Mesenchymal stem cell (in vitro differentiated cells and primary cell): Measurements from ENCODE around the gene CCNI.
A peak's percentile ranks its signal among the peaks of the same experiment; 100 is the strongest.
"Not testable (repeated sequence)": the region's sequence is repeated elsewhere in the genome, so short reads cannot be mapped to it uniquely, and the experiment has no call there.

Experiments
- DNase-seq: peaks from one replicate; pipeline ENCODE4 v3.0.0-alpha.2; 2013
- H2AFZ ChIP-seq: one replicate; pipeline ENCODE4 v1.6.1; 2013; ENCODE audit warnings: low read depth, mild to moderate bottlenecking, control low read depth, inconsistent platforms, low read length, moderate library complexity
- H2AK5ac ChIP-seq: 2 replicates; pipeline ENCODE4 v1.6.1; 2013; ENCODE audit warnings: low read length, moderate library complexity, mild to moderate bottlenecking, inconsistent platforms; ENCODE audit not compliant: severe bottlenecking
- H2BK120ac ChIP-seq: one replicate; pipeline ENCODE4 v1.6.1; 2013; ENCODE audit warnings: low read depth, mild to moderate bottlenecking, inconsistent platforms, low read length, moderate library complexity
- H2BK12ac ChIP-seq, 2 experiments: one replicate each; pipeline ENCODE4 v1.6.1; 2013; ENCODE audit warnings: inconsistent platforms in 2 of 2, low read length in 2 of 2, mild to moderate bottlenecking in 2 of 2, moderate library complexity in 2 of 2, control low read depth in 1 of 2
- H2BK15ac ChIP-seq: one replicate; pipeline ENCODE4 v1.6.1; 2013; ENCODE audit warnings: mild to moderate bottlenecking, low read depth, inconsistent platforms; ENCODE audit not compliant: poor library complexity, severe bottlenecking
- H2BK5ac ChIP-seq: 2 replicates; pipeline ENCODE4 v1.6.1; 2013; ENCODE audit warnings: low read depth, mild to moderate bottlenecking, low read length, control low read depth, inconsistent platforms; ENCODE audit not compliant: poor library complexity, severe bottlenecking
- H3K14ac ChIP-seq, 2 experiments: one replicate each; pipeline ENCODE4 v1.6.1; 2013; ENCODE audit warnings: inconsistent platforms in 2 of 2, low read length in 2 of 2, control low read depth in 1 of 2, mild to moderate bottlenecking in 1 of 2, moderate library complexity in 1 of 2
- H3K18ac ChIP-seq, 2 experiments: one replicate each; pipeline ENCODE4 v1.6.1; 2013; ENCODE audit warnings: inconsistent platforms in 2 of 2, low read length in 2 of 2, control low read depth in 1 of 2, low read depth in 1 of 2, mild to moderate bottlenecking in 1 of 2
- H3K23ac ChIP-seq, 2 experiments: one replicate each; pipeline ENCODE4 v1.6.1; 2013; ENCODE audit warnings: inconsistent platforms in 2 of 2, low read length in 2 of 2, mild to moderate bottlenecking in 2 of 2, moderate library complexity in 2 of 2, control low read depth in 1 of 2
- H3K27ac ChIP-seq: 2 replicates; pipeline ENCODE4 v1.5.1; 2013; ENCODE audit warnings: mild to moderate bottlenecking, moderate library complexity, low read length, control low read depth, inconsistent platforms; ENCODE audit not compliant: poor library complexity, severe bottlenecking
- H3K27me3 ChIP-seq, 2 experiments: 2 replicates each; pipeline versions ENCODE4 v1.6.1 to v1.7.0; 2013; ENCODE audit warnings: low read length in 2 of 2, mild to moderate bottlenecking in 2 of 2, moderate library complexity in 2 of 2, control low read depth in 1 of 2, inconsistent platforms in 1 of 2; ENCODE audit not compliant: control insufficient read depth in 1 of 2, insufficient read depth in 1 of 2
- H3K36me3 ChIP-seq, 2 experiments: 2 replicates each; pipeline versions ENCODE4 v1.6.1 to v1.7.0; 2013; ENCODE audit warnings: low read length in 2 of 2, control low read depth in 1 of 2, inconsistent platforms in 1 of 2, low read depth in 1 of 2, mild to moderate bottlenecking in 1 of 2; ENCODE audit not compliant: insufficient read depth in 2 of 2, control insufficient read depth in 1 of 2
- H3K4ac ChIP-seq, 2 experiments: one replicate each; pipeline ENCODE4 v1.6.1; 2013; ENCODE audit warnings: inconsistent platforms in 2 of 2, low read length in 2 of 2, mild to moderate bottlenecking in 2 of 2, moderate library complexity in 2 of 2, control low read depth in 1 of 2, low read depth in 1 of 2
- H3K4me1 ChIP-seq: 2 replicates; pipeline ENCODE4 v1.6.1; 2013; ENCODE audit warnings: low read depth, low read length, control low read depth; ENCODE audit not compliant: control insufficient read depth, insufficient read depth
- H3K4me2 ChIP-seq: 2 replicates; pipeline ENCODE4 v1.6.1; 2013; ENCODE audit warnings: low read length, mild to moderate bottlenecking, inconsistent platforms; ENCODE audit not compliant: poor library complexity, severe bottlenecking
- H3K4me3 ChIP-seq, 2 experiments: 2 replicates each; pipeline versions ENCODE4 v1.5.1 to v1.7.0; 2013; ENCODE audit warnings: low read length in 2 of 2, mild to moderate bottlenecking in 2 of 2, control low read depth in 1 of 2, low read depth in 1 of 2; ENCODE audit not compliant: insufficient read depth in 1 of 2
- H3K79me1 ChIP-seq: replicated peaks from 2 replicates; pipeline ENCODE4 v1.6.1; 2013; ENCODE audit warnings: mild to moderate bottlenecking, control low read depth, low read length, inconsistent platforms; ENCODE audit not compliant: poor library complexity, severe bottlenecking
- H3K9ac ChIP-seq: 2 replicates; pipeline ENCODE4 v1.7.0; 2013; ENCODE audit warnings: mild to moderate bottlenecking, low read length, moderate library complexity
- H3K9me3 ChIP-seq: 2 replicates; pipeline ENCODE4 v1.7.0; 2013; ENCODE audit warnings: mild to moderate bottlenecking, low read length; ENCODE audit not compliant: control insufficient read depth
- H4K8ac ChIP-seq: one replicate; pipeline ENCODE4 v1.6.1; 2013; ENCODE audit warnings: inconsistent platforms, mild to moderate bottlenecking, low read length, moderate library complexity
- H4K91ac ChIP-seq: one replicate; pipeline ENCODE4 v1.6.1; 2013; ENCODE audit warnings: mild to moderate bottlenecking, low read length, inconsistent platforms
- WGBS: methylation state at CpG from one replicate; pipeline ENCODE4 v1.1.7; 2013; ENCODE audit warnings: mixed read lengths; 5-methylcytosine and 5-hydroxymethylcytosine counted together

The CCNI gene

GRCh38 chr4:77073106-77073809 lies 2.5 kb downstream of the CCNI start:
- WGBS: 55% methylated on average over 1 of the region's 3 CpGs
- peak; percentile 59 for DNase-seq
- peaks cover 6% of the 10 kb centered on the region for H3K79me1 ChIP-seq
- H4K91ac ChIP-seq: no peak overlapping the region
- H3K23ac ChIP-seq: no peak overlapping the region
- H3K27ac ChIP-seq: peak overlapping the region; percentile 3
- H3K9ac ChIP-seq: peak overlapping the region; percentile 88
- no peak overlapping the region for H3K14ac ChIP-seq
- no peak overlapping the region for H2BK120ac ChIP-seq
- no peak overlapping the region for H4K8ac ChIP-seq
- H3K4me2 ChIP-seq: peak overlapping the region; percentile 62
- H3K4me3 ChIP-seq: peak overlapping the region in 1 of 2 experiments; percentile 85
- no peaks in the 10 kb centered on the region for H3K27me3 ChIP-seq
- H2BK12ac ChIP-seq: no peak overlapping the region
- no peak overlapping the region for H2AK5ac ChIP-seq
- peaks cover 1% of the 10 kb centered on the region for H3K4me1 ChIP-seq
- H2BK5ac ChIP-seq: no peak overlapping the region
- H3K4ac ChIP-seq: no peak overlapping the region
- no peak overlapping the region for H2AFZ ChIP-seq
- H2BK15ac ChIP-seq: no peak overlapping the region
- H3K9me3 ChIP-seq: no peaks in the 10 kb centered on the region
- no peaks in the 10 kb centered on the region for H3K36me3 ChIP-seq
- H3K18ac ChIP-seq: no peak overlapping the region

- 100% methylated on average over 2 of the region's 5 CpGs for WGBS
- H3K23ac ChIP-seq: no peak overlapping the region
- no peak overlapping the region for H4K91ac ChIP-seq
- no peak overlapping the region for H3K4me2 ChIP-seq
- no peaks in the 10 kb centered on the region for H3K27me3 ChIP-seq
- H2BK12ac ChIP-seq: no peak overlapping the region
- H3K18ac ChIP-seq: no peak overlapping the region
- H4K8ac ChIP-seq: no peak overlapping the region
- no peaks in the 10 kb centered on the region for H3K36me3 ChIP-seq
- H2AFZ ChIP-seq: no peak overlapping the region
- peaks cover 1% of the 10 kb centered on the region for H3K4me1 ChIP-seq
- no peak for DNase-seq
- peak overlapping the region in 1 of 2 experiments; percentile 85 for H3K4me3 ChIP-seq
- no peak overlapping the region for H2BK120ac ChIP-seq
- H2BK5ac ChIP-seq: no peak overlapping the region
- no peak overlapping the region for H3K14ac ChIP-seq
- H3K27ac ChIP-seq: no peak overlapping the region
- H3K4ac ChIP-seq: no peak overlapping the region
- no peak overlapping the region for H2AK5ac ChIP-seq
- no peak overlapping the region for H2BK15ac ChIP-seq
- peak overlapping the region; percentile 88 for H3K9ac ChIP-seq
- H3K9me3 ChIP-seq: no peaks in the 10 kb centered on the region
- peaks cover 4% of the 10 kb centered on the region for H3K79me1 ChIP-seq
Measured at GRCh38 chr4:77072195-77072753, 3.5 kb downstream of the CCNI start.

GRCh38 chr4:77069514-77069913 lies 6.3 kb downstream of the CCNI start:
- H2BK15ac ChIP-seq, H3K18ac ChIP-seq, H4K8ac ChIP-seq, H3K4ac ChIP-seq, H2BK12ac ChIP-seq, H2AFZ ChIP-seq, H3K4me2 ChIP-seq, H2BK120ac ChIP-seq, H2BK5ac ChIP-seq, H3K9ac ChIP-seq, H3K9me3 ChIP-seq, H3K4me1 ChIP-seq, H3K79me1 ChIP-seq, H3K14ac ChIP-seq, H3K23ac ChIP-seq, H3K27me3 ChIP-seq, H4K91ac ChIP-seq, H2AK5ac ChIP-seq, H3K27ac ChIP-seq, DNase-seq, H3K4me3 ChIP-seq: not testable (repeated sequence)
- H3K36me3 ChIP-seq: peaks cover 4 to 20% of the 10 kb centered on the region in 2 experiments
- 60% methylated on average over 3 of the region's 3 CpGs for WGBS

- peaks cover 15 to 54% of the 10 kb centered on the region in 2 experiments for H3K36me3 ChIP-seq
- H3K27me3 ChIP-seq: no peaks in the 10 kb centered on the region
- no peak overlapping the region for H3K23ac ChIP-seq
- H2AK5ac ChIP-seq: no peak overlapping the region
- no peak overlapping the region for H3K9ac ChIP-seq
- H3K4ac ChIP-seq: no peak overlapping the region
- H2AFZ ChIP-seq: no peak overlapping the region
- no peak overlapping the region for H2BK5ac ChIP-seq
- no peaks in the 10 kb centered on the region for H3K9me3 ChIP-seq
- H4K8ac ChIP-seq: no peak overlapping the region
- no peak overlapping the region for H2BK15ac ChIP-seq
- no peak overlapping the region for H3K4me3 ChIP-seq
- no peak overlapping the region for H4K91ac ChIP-seq
- no peak overlapping the region for H2BK120ac ChIP-seq
- H3K4me1 ChIP-seq: peaks cover 3% of the 10 kb centered on the region
- H3K27ac ChIP-seq: peak overlapping the region; percentile 25
- peak; percentile 69 for DNase-seq
- H3K79me1 ChIP-seq: peaks cover 3% of the 10 kb centered on the region
- no peak overlapping the region for H3K18ac ChIP-seq
- H2BK12ac ChIP-seq: no peak overlapping the region
- H3K4me2 ChIP-seq: no peak overlapping the region
- WGBS: no CpG with 5 or more reads among the region's 1 CpG
- no peak overlapping the region for H3K14ac ChIP-seq
Measured at GRCh38 chr4:77065382-77065781, 10.4 kb downstream of the CCNI start.
